Glutamatergic neuron (in vitro differentiated cells): ENCODE data around the gene ATR. TPM values are rescaled to one million over a fixed set of nuclear protein-coding genes. Genes with fewer than 3 reads are reported as not detected.

Experiments used
- DNase-seq: peaks from one replicate; pipeline ENCODE4 v3.0.0; 2022
- H3K27ac Mint-ChIP-seq: one replicate; pipeline ENCODE4 v1.8.0; 2020; ENCODE audit warnings: mild to moderate bottlenecking, mixed read lengths, inconsistent platforms; ENCODE audit not compliant: unreplicated experiment
- H3K27me3 Mint-ChIP-seq: one replicate; pipeline ENCODE4 v1.8.0; 2020; ENCODE audit warnings: mild to moderate bottlenecking, moderate library complexity, mixed read lengths, inconsistent platforms; ENCODE audit not compliant: unreplicated experiment
- H3K36me3 Mint-ChIP-seq: one replicate; pipeline ENCODE4 v1.8.0; 2020; ENCODE audit warnings: mild to moderate bottlenecking, mixed read lengths, inconsistent platforms; ENCODE audit not compliant: unreplicated experiment
- H3K4me1 Mint-ChIP-seq: one replicate; pipeline ENCODE4 v1.8.0; 2020; ENCODE audit warnings: mild to moderate bottlenecking, low read depth, mixed read lengths, inconsistent platforms; ENCODE audit not compliant: unreplicated experiment
- H3K4me3 Mint-ChIP-seq: one replicate; pipeline ENCODE4 v1.8.0; 2020; ENCODE audit warnings: mild to moderate bottlenecking, mixed read lengths, inconsistent platforms; ENCODE audit not compliant: unreplicated experiment
- H3K9me3 Mint-ChIP-seq: one replicate; pipeline ENCODE4 v1.8.0; 2020; ENCODE audit warnings: mild to moderate bottlenecking, moderate library complexity, mixed read lengths, inconsistent platforms; ENCODE audit not compliant: unreplicated experiment
- CTCF ChIP-seq: fragments of 200-600 bp; sonication (generic); IDR thresholded peaks from one replicate; pipeline ENCODE4 v1.5.0; 2021; ENCODE audit not compliant: partially characterized antibody, unreplicated experiment
- long read RNA-seq: library from polyadenylated mRNA; unstranded; transcript quantifications from one replicate; pipeline ENCODE4 v2.0.0, GENCODE V29; 2020; ENCODE audit not compliant: unreplicated experiment
- total RNA-seq: library from RNA; stranded (reverse); fragmentation: NEBNext Ultra II Directional; extraction: Animal tissue kit (Norgen Biotek cat#: 25700); gene quantifications from one replicate; pipeline ENCODE4 v1.2.1, GENCODE V29; 2021; ENCODE audit not compliant: unreplicated experiment

The ATR gene
- 18.3 TPM for total RNA-seq
- long read RNA-seq: 0 reads

- peak; percentile 97 for DNase-seq
- Mint-ChIP-seq H3K27me3 (peaks cover 6% of the 10 kb centered on the region), H3K4me3 (peak within 1 kb of the TSS; percentile 100), H3K4me1 (peaks cover 8% of the 10 kb centered on the region), H3K27ac (peak within 1 kb of the TSS; percentile 89), H3K9me3 (no peaks in the 10 kb centered on the region), H3K36me3 (no peaks in the 10 kb centered on the region)
- TF ChIP-seq CTCF: no peak
Measured at GRCh38 chr3:142578329-142579223, at the start of gene ATR. Gene ATR, minus strand, starts transcription at chr3:142578733. Its CDS starts 29 bp downstream, at chr3:142578704.

GRCh38 chr3:142626971-142627370 lies 48.4 kb upstream of the ATR start:
- no peak for DNase-seq
- Mint-ChIP-seq H3K4me3 (no peak overlapping the region), H3K4me1 (no peaks in the 10 kb centered on the region), H3K9me3 (no peaks in the 10 kb centered on the region), H3K27me3 (no peaks in the 10 kb centered on the region), H3K27ac (no peak overlapping the region), H3K36me3 (no peaks in the 10 kb centered on the region)
- no peak for TF ChIP-seq CTCF

- no peaks in the 10 kb centered on the region for H3K27me3 Mint-ChIP-seq
- no peaks in the 10 kb centered on the region for H3K4me1 Mint-ChIP-seq
- no peak overlapping the region for H3K27ac Mint-ChIP-seq
- DNase-seq: no peak
- no peaks in the 10 kb centered on the region for H3K9me3 Mint-ChIP-seq
- H3K4me3 Mint-ChIP-seq: no peak overlapping the region
- TF ChIP-seq CTCF: no peak
- H3K36me3 Mint-ChIP-seq: no peaks in the 10 kb centered on the region
Measured at GRCh38 chr3:142625153-142625440, 46.6 kb upstream of the ATR start.

GRCh38 chr3:142624341-142625152 lies 46.0 kb upstream of the ATR start:
- Mint-ChIP-seq H3K9me3 (no peaks in the 10 kb centered on the region), H3K27ac (no peak overlapping the region), H3K4me3 (no peak overlapping the region), H3K36me3 (no peaks in the 10 kb centered on the region), H3K4me1 (no peaks in the 10 kb centered on the region), H3K27me3 (no peaks in the 10 kb centered on the region)
- no peak for DNase-seq
- TF ChIP-seq CTCF: no peak

GRCh38 chr3:142623194-142623593 lies 44.7 kb upstream of the ATR start:
- H3K9me3 Mint-ChIP-seq: no peaks in the 10 kb centered on the region
- H3K4me1 Mint-ChIP-seq: peaks cover 12% of the 10 kb centered on the region
- H3K4me3 Mint-ChIP-seq: no peak overlapping the region
- no peak for TF ChIP-seq CTCF
- no peaks in the 10 kb centered on the region for H3K27me3 Mint-ChIP-seq
- no peak for DNase-seq
- H3K27ac Mint-ChIP-seq: no peak overlapping the region
- H3K36me3 Mint-ChIP-seq: no peaks in the 10 kb centered on the region
